Suppressor macrophage (primary cell): ENCODE data around the gene MEGF10.

Source experiments
- DNase-seq, 4 experiments: peaks; one replicate each; pipeline ENCODE4 v3.0.0-alpha.2; 2020 to 2022

The MEGF10 gene

DNA sequence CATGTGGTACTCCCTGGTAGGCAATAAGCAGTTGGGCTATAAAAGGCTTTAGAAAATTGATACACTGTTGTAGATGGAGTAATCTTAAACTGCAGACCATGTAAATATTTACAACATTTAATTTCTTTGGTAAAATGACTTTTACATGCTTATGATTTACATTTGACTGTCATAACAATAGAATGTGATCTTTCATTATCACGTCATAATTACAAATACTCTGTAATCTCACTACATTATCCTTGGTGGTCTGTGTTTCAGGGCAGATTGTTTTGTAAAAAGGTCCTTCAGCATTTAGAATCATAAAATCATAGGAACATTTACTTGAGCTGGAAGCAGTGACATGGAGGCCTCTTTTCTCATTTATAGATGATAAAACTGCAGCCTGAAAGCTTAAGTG, 153.6 kb downstream of the MEGF10 start:
- no peak for DNase-seq

DNA sequence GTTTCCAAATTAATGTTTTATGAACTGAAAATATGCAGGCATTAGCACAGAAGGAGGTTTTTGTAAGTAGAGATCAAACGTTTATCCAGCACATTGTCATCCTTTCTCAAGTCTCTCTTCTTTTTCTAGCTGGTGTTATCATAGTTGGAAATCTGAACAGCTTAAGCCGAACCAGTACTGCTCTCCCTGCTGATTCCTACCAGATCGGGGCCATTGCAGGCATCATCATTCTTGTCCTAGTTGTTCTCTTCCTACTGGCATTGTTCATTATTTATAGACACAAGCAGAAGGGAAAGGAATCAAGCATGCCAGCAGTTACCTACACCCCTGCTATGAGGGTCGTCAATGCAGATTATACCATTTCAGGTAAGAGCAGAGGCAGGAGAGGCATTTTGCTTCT, 154.7 kb downstream of the MEGF10 start:
- no peak for DNase-seq

DNA sequence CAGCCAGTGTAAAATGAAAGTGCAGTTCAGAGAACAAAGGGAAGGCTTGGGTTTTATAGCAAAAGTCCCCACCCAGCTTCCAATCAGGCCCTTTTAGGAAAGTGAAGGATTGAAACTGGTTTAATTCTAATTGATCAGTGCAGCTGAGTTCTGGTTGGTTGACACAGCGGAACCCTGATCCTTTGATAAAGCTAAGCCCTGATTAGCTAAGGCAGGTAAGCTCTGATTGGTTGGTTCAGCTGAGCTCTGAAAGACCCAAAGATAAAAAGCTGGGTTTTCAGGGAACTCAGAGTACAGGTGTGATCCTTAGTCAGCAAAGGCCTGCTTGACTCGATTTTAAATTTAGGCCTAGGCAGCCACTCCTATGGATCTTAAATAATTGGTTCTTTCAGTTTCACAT, 156.0 kb downstream of the MEGF10 start:
- DNase-seq: no peak

DNA sequence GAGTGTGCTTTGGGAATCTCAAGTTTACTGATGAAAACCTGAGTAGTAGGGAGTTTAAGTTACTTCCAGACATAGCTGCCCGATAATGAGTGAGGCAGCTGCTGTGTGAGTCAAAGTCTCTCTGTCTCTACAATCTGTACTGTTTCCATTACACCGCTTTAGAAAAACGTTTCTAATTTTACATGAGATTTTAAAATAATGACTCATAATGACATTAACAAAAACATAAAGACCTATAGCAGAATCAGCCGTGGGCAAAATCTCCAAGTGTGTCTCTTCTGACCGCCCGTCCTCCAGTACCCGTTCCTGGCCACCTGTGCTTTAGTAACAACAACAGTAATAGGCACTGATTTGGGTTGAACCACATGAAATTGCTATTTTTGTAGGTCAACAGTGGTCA, 157.2 kb downstream of the MEGF10 start:
- no peak for DNase-seq

- no peak for DNase-seq
These were observed 159.4 kb downstream of the MEGF10 start for GRCh38 chr5:127450046-127450445.

GRCh38 chr5:127451096-127451495, 160.5 kb downstream of the MEGF10 start:
- DNase-seq: no peak

DNA sequence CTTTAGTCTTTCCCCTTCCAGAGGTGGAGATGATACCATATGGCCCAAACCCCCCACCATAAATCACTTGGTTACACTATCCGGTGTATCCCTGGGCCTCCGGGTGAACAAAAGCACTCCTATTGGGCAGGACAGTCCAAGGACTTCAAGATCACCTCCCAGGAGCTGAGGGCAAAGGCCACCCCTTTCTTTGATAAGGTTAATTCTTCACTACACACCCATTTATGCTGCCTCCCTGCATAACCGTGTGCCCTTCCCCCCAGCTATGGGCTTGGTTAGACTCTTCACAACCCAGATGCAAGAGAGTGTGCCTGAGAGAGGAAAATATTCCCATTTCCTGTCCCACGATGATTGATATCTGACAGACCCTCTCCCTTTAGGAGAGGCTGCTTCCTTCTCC, 162.0 kb downstream of the MEGF10 start:
- DNase-seq: no peak

GRCh38 chr5:127471211-127471610, 180.6 kb downstream of the MEGF10 start:
- peak in 2 of 4 experiments; percentile 6 to 20 for DNase-seq

DNA sequence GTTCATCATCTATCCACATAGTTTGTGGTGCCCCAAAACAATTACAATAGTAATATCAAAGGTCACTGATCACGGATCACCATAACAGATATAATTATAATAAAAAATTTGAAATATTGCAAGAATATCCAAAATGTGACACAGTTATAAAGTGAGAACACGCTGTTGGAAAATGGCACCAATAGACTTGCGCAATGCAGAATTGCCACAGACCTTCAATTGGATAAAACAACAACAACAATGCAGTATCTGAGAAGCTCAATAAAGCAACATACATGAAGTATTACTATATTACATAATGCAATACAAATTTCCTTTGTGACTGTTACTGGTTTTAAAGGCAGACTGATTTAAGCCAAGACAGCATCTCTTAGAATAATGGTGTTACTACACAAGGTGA, 182.1 kb downstream of the MEGF10 start:
- no peak for DNase-seq

- no peak for DNase-seq
These were observed 195.9 kb downstream of the MEGF10 start for GRCh38 chr5:127486471-127486870.

DNA sequence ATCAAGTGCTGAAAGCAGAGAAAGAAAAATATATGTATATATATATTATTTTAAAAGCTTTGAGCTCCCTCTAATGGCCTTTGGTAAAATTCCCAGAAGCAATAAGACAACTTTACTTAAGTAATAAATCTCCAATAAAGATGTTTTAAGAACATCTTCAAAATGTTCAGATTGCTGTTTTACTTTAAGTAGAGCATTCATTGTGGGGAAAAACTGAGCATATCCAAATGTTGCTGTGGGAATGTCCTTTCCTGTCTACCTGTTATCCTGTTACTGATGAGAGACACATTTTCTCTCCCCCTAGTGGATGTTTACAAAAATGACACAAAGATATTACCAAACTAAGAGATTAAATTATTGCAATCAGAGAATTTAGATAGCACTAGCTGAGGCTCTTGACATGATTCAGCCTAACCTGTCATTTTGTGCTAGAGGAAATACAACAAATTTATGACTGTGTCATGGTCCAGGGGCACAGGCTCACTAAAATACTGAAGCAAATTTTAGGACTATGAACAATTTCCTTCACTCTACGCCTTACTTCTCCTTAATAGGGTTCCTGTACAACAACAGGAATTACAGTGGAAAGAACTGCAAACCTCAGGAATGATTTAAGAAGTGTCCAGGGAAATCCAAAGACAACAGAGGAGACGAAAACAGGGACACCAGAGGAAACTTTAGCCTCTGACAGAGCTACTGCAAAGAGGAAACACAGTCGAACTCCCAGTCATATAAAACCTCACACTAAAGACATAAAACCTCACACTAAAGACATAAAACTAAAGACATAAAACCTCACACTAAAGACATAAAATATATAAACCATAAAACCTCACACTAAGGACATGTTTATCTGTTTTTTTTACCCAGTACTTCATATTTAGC, 202.5 kb downstream of the MEGF10 start:
- DNase-seq: peak in 3 of 4 experiments; percentile 15 to 64 (median 52)

DNA sequence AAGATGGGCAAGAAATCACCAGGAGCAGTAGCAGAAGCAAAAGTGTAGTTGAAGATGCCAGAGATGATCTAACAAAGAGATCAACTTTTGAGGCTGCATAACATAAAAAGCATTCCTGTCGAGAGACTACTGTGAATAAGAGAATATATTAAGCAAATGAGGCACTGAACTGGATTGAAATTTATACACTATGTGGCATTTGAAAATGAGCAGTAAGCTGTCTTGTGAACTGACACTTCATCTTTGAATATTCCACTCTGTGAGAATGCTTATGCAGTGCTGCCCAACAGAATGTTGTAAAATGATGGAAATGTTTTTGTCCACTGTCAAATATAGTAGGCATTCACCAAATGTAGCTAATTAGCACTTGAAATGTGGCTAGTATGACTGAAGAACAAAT, 208.0 kb downstream of the MEGF10 start:
- DNase-seq: no peak

DNA sequence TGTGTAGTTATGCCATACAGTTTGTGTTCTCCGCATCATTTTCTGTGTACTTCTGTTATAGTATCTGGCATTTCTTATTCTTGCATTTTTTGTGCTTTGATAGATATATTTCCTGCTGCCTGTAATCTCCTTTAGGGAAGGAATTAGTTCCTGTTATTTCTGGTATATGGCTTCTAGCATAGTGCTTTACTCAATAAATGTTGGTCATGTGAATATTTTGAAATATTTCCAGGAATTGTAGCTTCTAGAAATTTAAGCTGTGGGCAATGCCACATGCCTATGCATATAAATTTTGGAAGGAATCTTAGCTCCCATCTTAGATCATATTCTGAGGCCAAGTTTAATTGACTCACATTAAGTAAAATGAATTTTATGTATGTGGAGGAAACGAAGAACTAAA, 215.3 kb downstream of the MEGF10 start:
- DNase-seq: peak in 2 of 4 experiments; percentile 44 to 73

DNA sequence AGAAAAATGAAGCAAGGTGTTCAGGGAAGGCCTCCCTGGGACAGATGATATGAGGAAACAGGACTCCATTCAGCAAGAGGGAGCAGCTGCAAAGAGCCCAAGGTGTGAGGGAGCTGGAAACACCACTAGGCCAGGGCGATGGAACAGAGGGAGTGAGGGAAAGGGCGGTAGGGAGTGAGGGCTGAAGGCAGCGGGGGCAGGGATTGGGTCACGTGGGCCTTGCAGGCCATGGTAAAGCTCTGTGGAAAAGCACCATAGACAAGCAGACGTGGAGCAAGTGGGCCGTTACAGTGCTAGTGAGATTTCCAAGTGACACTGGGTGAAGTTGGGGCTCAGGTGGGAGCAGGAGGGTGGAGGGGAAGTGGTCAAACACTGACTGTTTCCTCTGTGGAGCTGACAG, 216.0 kb downstream of the MEGF10 start:
- no peak for DNase-seq

GRCh38 chr5:127508644-127509373, 218.2 kb downstream of the MEGF10 start:
- no peak for DNase-seq
